Transverse colon (tissue), 4 donors: ENCODE data around the gene PACS1.

ENCODE experiments used
- EP300 ChIP-seq: sonication (generic); formaldehyde crosslinking; IDR thresholded peaks from one replicate; pipeline ENCODE4 v1.6.1; 2017; ENCODE audit warnings: antibody characterized with exemption, low read depth
- POLR2AphosphoS5 ChIP-seq, 3 donors: sonication (generic); formaldehyde crosslinking; IDR thresholded peaks; one replicate each; pipeline ENCODE4 v1.6.1; 2016; ENCODE audit warnings: antibody characterized with exemption in 3 of 3
- TF ChIP-seq, protein P1 (sequence below), 5 experiments: fragments of 200-600 bp in 3 of 5; fragments of 450-650 bp in 2 of 5; sonication (generic) in 3 of 5; IDR thresholded peaks; 1 replicate in 2 of 5; 2 replicates in 3 of 5; pipeline ENCODE4 v1.5.1; 2016 to 2017; ENCODE audit warnings: antibody characterized with exemption in 5 of 5, inconsistent platforms in 3 of 5, mild to moderate bottlenecking in 2 of 5, moderate library complexity in 1 of 5

DNA sequence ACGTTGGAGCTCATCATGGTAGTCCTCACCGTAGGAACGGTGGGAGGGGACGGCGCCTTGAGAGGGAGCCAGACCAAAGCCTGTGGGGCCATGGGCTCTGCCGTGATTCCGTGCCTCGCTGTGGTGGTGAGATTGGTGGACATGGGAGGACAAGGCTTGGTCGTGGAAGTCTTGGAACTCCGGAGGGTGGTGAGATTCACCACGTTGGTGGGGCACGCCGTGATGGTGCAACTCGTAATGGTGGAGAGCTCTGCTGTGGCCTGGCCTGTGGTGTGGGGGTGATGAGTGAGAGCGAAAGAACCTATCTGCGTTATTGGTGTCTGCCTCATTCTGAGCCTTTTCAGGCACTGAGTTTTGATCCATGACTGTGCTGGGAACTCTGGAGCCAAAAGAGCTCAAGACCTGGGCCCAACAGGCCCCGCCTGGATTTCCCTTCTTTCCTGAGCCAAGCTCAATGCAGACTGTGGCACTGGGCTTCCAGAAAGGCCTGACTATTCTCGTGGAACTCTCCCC is 44.0 kb upstream of the PACS1 start, which contains the start of gene CATSPER1:
- TF ChIP-seq POLR2AphosphoS5 (IDR thresholded peaks at IDR 0.05) (no peak), EP300 (no peak)
- TF ChIP-seq, protein P1, sequence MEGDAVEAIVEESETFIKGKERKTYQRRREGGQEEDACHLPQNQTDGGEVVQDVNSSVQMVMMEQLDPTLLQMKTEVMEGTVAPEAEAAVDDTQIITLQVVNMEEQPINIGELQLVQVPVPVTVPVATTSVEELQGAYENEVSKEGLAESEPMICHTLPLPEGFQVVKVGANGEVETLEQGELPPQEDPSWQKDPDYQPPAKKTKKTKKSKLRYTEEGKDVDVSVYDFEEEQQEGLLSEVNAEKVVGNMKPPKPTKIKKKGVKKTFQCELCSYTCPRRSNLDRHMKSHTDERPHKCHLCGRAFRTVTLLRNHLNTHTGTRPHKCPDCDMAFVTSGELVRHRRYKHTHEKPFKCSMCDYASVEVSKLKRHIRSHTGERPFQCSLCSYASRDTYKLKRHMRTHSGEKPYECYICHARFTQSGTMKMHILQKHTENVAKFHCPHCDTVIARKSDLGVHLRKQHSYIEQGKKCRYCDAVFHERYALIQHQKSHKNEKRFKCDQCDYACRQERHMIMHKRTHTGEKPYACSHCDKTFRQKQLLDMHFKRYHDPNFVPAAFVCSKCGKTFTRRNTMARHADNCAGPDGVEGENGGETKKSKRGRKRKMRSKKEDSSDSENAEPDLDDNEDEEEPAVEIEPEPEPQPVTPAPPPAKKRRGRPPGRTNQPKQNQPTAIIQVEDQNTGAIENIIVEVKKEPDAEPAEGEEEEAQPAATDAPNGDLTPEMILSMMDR (IDR thresholded peaks at IDR 0.05) = no peak
